ENCODE results near the gene HAO1. TPM values are rescaled to one million over a fixed set of nuclear protein-coding genes. Genes with fewer than 3 reads are reported as not detected.

Gene HAO1
- total and polyA plus RNA-seq, 10 donors = not detected

GRCh38 chr20:7938058-7938457, 2.2 kb downstream of the HAO1 start:
- intact Hi-C loops (cut with DNase I; ENCODE audit: low total_unique reads) = loop anchor here (5.0 kb wide), 1 partner anchor 784 kb away; no protein-coding TSS in a partner anchor
- no peak for DNase-seq
- WGBS, 5 donors = 88 to 92% (median 89%) methylated on average over 2 of the region's 2 CpGs
- H3K36me3 ChIP-seq = no peaks in the 10 kb centered on the region
- no peaks in the 10 kb centered on the region for H3K27me3 ChIP-seq (replicated peaks in 1 of 7)
- H3K27ac ChIP-seq = no peak overlapping the region
- peaks cover 0 to 10% (median 0%) of the 10 kb centered on the region in 6 donors for H3K4me1 ChIP-seq
- H3K9me3 ChIP-seq = no peaks in the 10 kb centered on the region
- TF ChIP-seq POLR2AphosphoS5 (IDR thresholded peaks at IDR 0.05) (no peak), POLR2A (IDR thresholded peaks at IDR 0.05) (no peak), CTCF (IDR thresholded peaks at IDR 0.05 in 8 of 11, conservative IDR thresholded peaks at IDR 0.05 in 3 of 11) (no peak)
- H3K4me3 ChIP-seq = no peak overlapping the region

GRCh38 chr20:7937328-7937727, 2.9 kb downstream of the HAO1 start:
- 78 to 94% (median 87%) methylated on average over 3 of the region's 3 CpGs for WGBS, 5 donors
- Histone ChIP-seq H3K27ac (no peak overlapping the region), H3K4me1 (peaks cover 0 to 10% (median 0%) of the 10 kb centered on the region in 6 donors), H3K9me3 (no peaks in the 10 kb centered on the region), H3K4me3 (no peak overlapping the region), H3K36me3 (no peaks in the 10 kb centered on the region), H3K27me3 (replicated peaks in 1 of 7) (no peaks in the 10 kb centered on the region)
- DNase-seq = no peak
- intact Hi-C loops (cut with DNase I; ENCODE audit: low total_unique reads) = loop anchor here (5.0 kb wide), 1 partner anchor 785 kb away; no protein-coding TSS in a partner anchor
- TF ChIP-seq POLR2AphosphoS5 (IDR thresholded peaks at IDR 0.05) (no peak), CTCF (IDR thresholded peaks at IDR 0.05 in 8 of 11, conservative IDR thresholded peaks at IDR 0.05 in 3 of 11) (no peak), POLR2A (IDR thresholded peaks at IDR 0.05) (no peak)

GRCh38 chr20:7935027-7935551, 5.2 kb downstream of the HAO1 start:
- WGBS, 5 donors = 64 to 79% (median 68%) methylated on average over 4 of the region's 4 CpGs

GRCh38 chr20:7933346-7933745, 6.9 kb downstream of the HAO1 start:
- H3K27me3 ChIP-seq (replicated peaks in 1 of 7) = no peaks in the 10 kb centered on the region
- intact Hi-C loops (cut with DNase I; ENCODE audit: low total_unique reads) = no loop called here
- no peak for TF ChIP-seq POLR2A (IDR thresholded peaks at IDR 0.05)
- no peak for TF ChIP-seq CTCF (IDR thresholded peaks at IDR 0.05 in 8 of 11, conservative IDR thresholded peaks at IDR 0.05 in 3 of 11)
- no peak for TF ChIP-seq POLR2AphosphoS5 (IDR thresholded peaks at IDR 0.05)
- no peak overlapping the region for H3K4me3 ChIP-seq
- H3K9me3 ChIP-seq = no peaks in the 10 kb centered on the region
- H3K27ac ChIP-seq = no peak overlapping the region
- no peak for DNase-seq
- H3K36me3 ChIP-seq = no peaks in the 10 kb centered on the region
- WGBS, 5 donors = 77 to 90% (median 82%) methylated on average over 1 of the region's 1 CpG
- H3K4me1 ChIP-seq = peaks cover 0 to 10% (median 0%) of the 10 kb centered on the region in 6 donors

More at GRCh38 chr20:7935027-7935551, 5.2 kb downstream of the HAO1 start:
- Histone ChIP-seq H3K27me3 (replicated peaks in 1 of 7) (no peaks in the 10 kb centered on the region), H3K36me3 (no peaks in the 10 kb centered on the region), H3K27ac (no peak overlapping the region), H3K4me1 (peaks cover 0 to 10% (median 0%) of the 10 kb centered on the region in 6 donors), H3K9me3 (no peaks in the 10 kb centered on the region), H3K4me3 (no peak overlapping the region)
- no peak for DNase-seq
- TF ChIP-seq POLR2A (IDR thresholded peaks at IDR 0.05) = no peak
- intact Hi-C loops (cut with DNase I; ENCODE audit: low total_unique reads) = loop anchor here (5.0 kb wide), 1 partner anchor 787 kb away; no protein-coding TSS in a partner anchor
